ENCODE measurements around the gene SHC1.

DNA sequence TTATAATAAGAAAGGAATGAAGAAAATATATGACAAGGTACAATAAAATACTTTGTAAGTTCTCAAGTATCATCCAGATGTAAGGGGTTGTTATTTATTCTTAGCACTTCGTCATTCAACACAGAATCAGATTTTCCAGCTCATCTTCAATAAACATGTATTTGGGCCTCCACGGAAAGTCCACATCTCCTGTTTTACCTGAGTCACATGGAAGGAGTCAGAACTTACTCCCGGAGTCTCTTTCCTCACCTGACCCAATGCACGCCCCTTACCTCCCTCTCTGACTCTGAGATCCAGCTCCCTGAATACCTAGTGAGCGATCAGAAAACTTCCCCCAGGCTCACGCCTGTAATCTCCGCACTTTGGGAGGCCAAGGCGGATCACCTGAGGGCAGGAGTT lies 32.6 kb downstream of the SHC1 start:
- TF ChIP-seq EZH2 (IDR thresholded peaks at IDR 0.05; ENCODE audit: borderline replicate concordance, insufficient read depth, low read depth, low read length, poor library complexity, severe bottlenecking), result no peak
- TF ChIP-seq, protein P1, sequence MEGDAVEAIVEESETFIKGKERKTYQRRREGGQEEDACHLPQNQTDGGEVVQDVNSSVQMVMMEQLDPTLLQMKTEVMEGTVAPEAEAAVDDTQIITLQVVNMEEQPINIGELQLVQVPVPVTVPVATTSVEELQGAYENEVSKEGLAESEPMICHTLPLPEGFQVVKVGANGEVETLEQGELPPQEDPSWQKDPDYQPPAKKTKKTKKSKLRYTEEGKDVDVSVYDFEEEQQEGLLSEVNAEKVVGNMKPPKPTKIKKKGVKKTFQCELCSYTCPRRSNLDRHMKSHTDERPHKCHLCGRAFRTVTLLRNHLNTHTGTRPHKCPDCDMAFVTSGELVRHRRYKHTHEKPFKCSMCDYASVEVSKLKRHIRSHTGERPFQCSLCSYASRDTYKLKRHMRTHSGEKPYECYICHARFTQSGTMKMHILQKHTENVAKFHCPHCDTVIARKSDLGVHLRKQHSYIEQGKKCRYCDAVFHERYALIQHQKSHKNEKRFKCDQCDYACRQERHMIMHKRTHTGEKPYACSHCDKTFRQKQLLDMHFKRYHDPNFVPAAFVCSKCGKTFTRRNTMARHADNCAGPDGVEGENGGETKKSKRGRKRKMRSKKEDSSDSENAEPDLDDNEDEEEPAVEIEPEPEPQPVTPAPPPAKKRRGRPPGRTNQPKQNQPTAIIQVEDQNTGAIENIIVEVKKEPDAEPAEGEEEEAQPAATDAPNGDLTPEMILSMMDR (IDR thresholded peaks at IDR 0.05), result no peak

Measured in B cell (primary cell).